IgD-negative memory B cell (primary cell): ENCODE data around the gene ZNF778. TPM values are rescaled to one million over a fixed set of nuclear protein-coding genes. Genes with fewer than 3 reads are reported as not detected.
A peak's percentile ranks its signal among the peaks of the same experiment; 100 is the strongest.

Source experiments
- H3K27ac Mint-ChIP-seq, 3 donors: one replicate each; pipeline ENCODE4 v1.8.0; 2020 to 2022; ENCODE audit warnings: mild to moderate bottlenecking in 3 of 3, mixed read lengths in 3 of 3, moderate library complexity in 1 of 3
- H3K27me3 Mint-ChIP-seq: one replicate; pipeline ENCODE4 v1.8.0; 2021; ENCODE audit warnings: mixed read lengths
- H3K36me3 Mint-ChIP-seq: one replicate; pipeline ENCODE4 v1.8.0; 2020; ENCODE audit warnings: mild to moderate bottlenecking, mixed read lengths
- H3K4me1 Mint-ChIP-seq, 3 donors: one replicate each; pipeline ENCODE4 v1.8.0; 2020 to 2022; ENCODE audit warnings: mixed read lengths in 3 of 3, mild to moderate bottlenecking in 1 of 3
- H3K4me3 Mint-ChIP-seq, 4 donors: one replicate each; pipeline ENCODE4 v1.8.0; 2020 to 2022; ENCODE audit warnings: mild to moderate bottlenecking in 4 of 4, mixed read lengths in 4 of 4, moderate library complexity in 3 of 4
- H3K9me3 Mint-ChIP-seq, 3 donors: one replicate each; pipeline ENCODE4 v1.8.0; 2020 to 2021; ENCODE audit warnings: mixed read lengths in 3 of 3, mild to moderate bottlenecking in 1 of 3
- polyA plus RNA-seq: library from polyadenylated mRNA; unstranded; fragments of 300-500 nt; fragmentation: Illumina TruSeq; gene quantifications from one replicate; pipeline ENCODE4 v1.2.3, GENCODE V29; 2021

ZNF778 gene
- polyA plus RNA-seq, 1 donor from 2014 or later = 1.3 TPM

GRCh38 chr16:89197033-89197632 is 20.4 kb upstream of the ZNF778 start:
- Mint-ChIP-seq H3K36me3 (no peaks in the 10 kb centered on the region), H3K9me3 (no peaks in the 10 kb centered on the region), H3K4me3 (no peak overlapping the region), H3K27ac (peak overlapping the region in 1 of 3 donors; percentile 59), H3K4me1 (peaks cover 0 to 3% (median 0%) of the 10 kb centered on the region in 3 donors), H3K27me3 (peaks cover 28% of the 10 kb centered on the region)

- Mint-ChIP-seq H3K4me1 (peaks cover 0 to 3% (median under 1%) of the 10 kb centered on the region in 3 donors), H3K4me3 (no peak overlapping the region), H3K36me3 (no peaks in the 10 kb centered on the region), H3K27ac (no peak overlapping the region), H3K27me3 (peaks cover 34% of the 10 kb centered on the region), H3K9me3 (peaks cover 0 to 3% (median 0%) of the 10 kb centered on the region in 3 donors)
Observed at GRCh38 chr16:89197633-89198416, 19.7 kb upstream of the ZNF778 start.

DNA sequence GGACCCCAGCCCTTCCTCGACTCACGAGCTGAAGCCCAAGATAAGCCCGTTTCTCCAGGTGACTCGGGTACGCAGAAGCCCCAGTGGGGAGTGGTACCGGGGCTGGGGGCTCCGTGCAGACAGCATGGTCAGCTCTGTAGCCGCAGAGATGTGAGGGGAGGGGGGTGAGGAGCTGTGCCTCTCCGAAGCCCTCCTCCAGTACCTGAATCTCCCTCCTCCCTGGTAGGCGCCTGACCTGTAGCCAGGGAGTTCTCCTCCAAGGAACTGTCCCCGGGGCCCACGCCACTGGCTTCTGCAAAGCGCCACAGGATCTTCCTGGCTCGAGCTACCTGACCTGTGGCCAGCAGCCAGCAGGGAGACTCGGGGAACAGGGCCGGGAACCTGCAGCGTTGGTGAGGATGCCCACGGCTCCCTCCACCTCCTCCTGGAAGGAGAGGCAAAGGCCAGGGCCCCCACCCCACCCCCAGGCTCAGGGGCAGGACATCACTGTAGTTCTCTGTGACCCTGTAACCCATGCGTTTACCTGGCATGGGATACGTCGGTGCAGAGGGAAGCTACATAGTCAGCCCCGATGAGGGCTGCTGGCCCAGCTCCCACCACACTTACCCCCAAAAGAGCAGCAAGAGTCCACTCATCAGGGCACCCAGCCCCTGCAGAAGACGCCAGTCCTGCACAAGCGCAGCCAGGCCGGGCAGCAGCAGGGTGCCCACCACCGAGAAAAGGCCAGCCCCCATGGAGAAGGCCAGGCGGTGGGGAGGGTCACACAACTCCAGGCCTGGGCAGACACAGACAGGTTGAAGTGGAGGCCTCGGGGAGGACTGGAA is 18.9 kb upstream of the ZNF778 start:
- Mint-ChIP-seq H3K4me1 (peaks cover 0 to 6% (median 3%) of the 10 kb centered on the region in 3 donors), H3K27ac (no peak overlapping the region), H3K27me3 (peaks cover 41% of the 10 kb centered on the region), H3K36me3 (no peaks in the 10 kb centered on the region), H3K4me3 (no peak overlapping the region), H3K9me3 (peaks cover 3% of the 10 kb centered on the region in 3 donors)

DNA sequence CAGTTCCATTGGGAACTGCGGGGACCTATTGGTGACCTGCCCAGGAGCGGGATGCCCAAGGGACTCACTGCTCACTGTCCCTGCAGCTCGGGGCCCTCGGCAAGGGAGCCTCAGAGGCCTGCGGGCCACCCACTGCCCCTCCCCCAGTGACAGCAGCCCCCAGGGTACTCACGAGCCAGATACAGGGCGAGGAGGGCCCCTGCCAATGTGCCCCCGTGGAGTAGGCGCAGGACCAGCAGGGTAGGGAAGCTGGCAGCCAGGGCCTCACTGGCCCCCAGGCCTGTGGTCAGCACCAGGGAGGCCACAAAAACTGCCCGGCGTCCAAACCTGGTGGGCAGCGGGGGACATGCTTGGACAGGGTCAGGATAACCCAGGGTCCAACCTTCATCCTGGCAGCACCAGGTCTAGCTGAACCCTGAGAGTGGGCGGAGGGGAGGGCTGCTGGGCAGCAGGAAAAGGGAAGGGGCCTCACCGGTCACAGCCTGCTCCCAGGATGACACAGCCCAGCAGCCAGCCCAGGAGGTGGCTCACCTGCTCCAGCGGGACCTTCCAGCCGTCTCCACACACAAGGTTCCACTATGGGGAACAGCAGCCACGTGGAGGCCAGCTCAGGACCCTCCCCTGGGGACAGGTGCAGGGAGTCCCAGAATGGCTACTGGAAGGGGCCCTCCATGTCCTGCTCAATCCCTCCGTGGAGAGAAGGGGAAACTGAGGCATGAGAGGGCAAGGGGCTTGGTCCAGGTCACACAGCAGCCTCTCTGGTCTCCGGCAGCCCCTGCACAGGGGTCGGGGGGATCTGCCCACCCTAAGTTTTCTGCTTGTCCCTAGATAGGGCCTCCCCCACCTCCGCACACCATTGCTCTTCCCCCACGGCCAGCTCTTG is 18.0 kb upstream of the ZNF778 start:
- Mint-ChIP-seq H3K4me1 (peaks cover 0 to 6% (median 3%) of the 10 kb centered on the region in 3 donors), H3K36me3 (no peaks in the 10 kb centered on the region), H3K9me3 (peaks cover 3% of the 10 kb centered on the region in 3 donors), H3K27me3 (peaks cover 47% of the 10 kb centered on the region), H3K4me3 (peak overlapping the region in 1 of 4 donors; percentile 23), H3K27ac (peak overlapping the region in 1 of 3 donors; percentile 75)

DNA sequence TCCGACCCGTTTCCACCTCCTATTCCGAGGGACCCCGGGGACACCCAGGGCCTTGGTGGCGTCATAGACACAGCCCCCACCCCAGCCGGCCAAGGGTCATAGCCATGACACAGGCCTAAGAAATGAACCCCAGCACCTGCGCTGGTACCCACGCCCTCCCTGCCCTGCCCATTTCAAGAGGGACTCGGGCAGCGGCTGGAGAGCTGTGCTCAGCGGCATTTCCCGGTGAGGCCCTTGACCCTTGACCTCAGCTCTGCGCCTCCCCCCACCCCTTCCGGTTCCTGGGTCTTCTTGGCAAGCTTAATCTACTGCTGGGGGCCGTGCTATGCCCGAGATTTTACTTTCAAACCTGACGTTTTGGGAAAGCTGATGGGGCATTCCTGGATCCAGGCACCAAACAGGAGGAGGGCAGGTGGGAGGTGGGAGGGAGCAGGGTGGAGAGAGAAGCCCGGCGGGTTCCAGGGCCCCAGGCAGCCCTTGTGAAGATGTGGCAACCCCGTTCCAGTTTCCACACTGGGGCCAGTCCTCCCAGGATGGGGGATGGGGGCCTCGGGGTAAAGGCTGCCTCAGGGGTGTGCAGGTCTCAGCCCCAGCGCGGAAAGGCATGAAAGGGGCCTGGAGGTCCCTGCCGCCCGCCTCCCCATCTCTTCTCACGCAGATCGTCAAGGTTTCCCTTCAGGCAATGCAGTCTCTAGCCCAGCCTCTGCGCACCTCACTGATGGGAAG is 17.2 kb upstream of the ZNF778 start, which contains the start of gene SLC22A31:
TSS of gene SLC22A31 (minus strand) at position 414 of the 726 bp plus-strand sequence. CDS start at position 378, 36 bp downstream.
- H3K27me3 Mint-ChIP-seq = peaks cover 47% of the 10 kb centered on the region
- H3K9me3 Mint-ChIP-seq = peaks cover 3% of the 10 kb centered on the region in 3 donors
- H3K4me3 Mint-ChIP-seq = peak within 1 kb of the TSS in 2 of 4 donors; percentile 23 to 85
- H3K4me1 Mint-ChIP-seq = peaks cover 0 to 6% (median 0%) of the 10 kb centered on the region in 3 donors
- peak within 1 kb of the TSS in 1 of 3 donors; percentile 75 for H3K27ac Mint-ChIP-seq
- no peaks in the 10 kb centered on the region for H3K36me3 Mint-ChIP-seq

- Mint-ChIP-seq H3K9me3 (peaks cover 3% of the 10 kb centered on the region in 3 donors), H3K36me3 (no peaks in the 10 kb centered on the region), H3K27me3 (peaks cover 47% of the 10 kb centered on the region), H3K27ac (peak overlapping the region in 1 of 3 donors; percentile 75), H3K4me3 (peak overlapping the region in 2 of 4 donors; percentile 23 to 85), H3K4me1 (peaks cover 0 to 6% (median 0%) of the 10 kb centered on the region in 3 donors)
Observed at GRCh38 chr16:89200850-89201411, 16.6 kb upstream of the ZNF778 start.

- H3K4me3 Mint-ChIP-seq = peak overlapping the region in 1 of 4 donors; percentile 37
- H3K9me3 Mint-ChIP-seq = peaks cover 3% of the 10 kb centered on the region in 3 donors
- peak overlapping the region in 2 of 3 donors; percentile 67 to 69 for H3K27ac Mint-ChIP-seq
- no peaks in the 10 kb centered on the region for H3K36me3 Mint-ChIP-seq
- peaks cover 0 to 6% (median 0%) of the 10 kb centered on the region in 3 donors for H3K4me1 Mint-ChIP-seq
- peaks cover 47% of the 10 kb centered on the region for H3K27me3 Mint-ChIP-seq
Observed at GRCh38 chr16:89201439-89202377, 15.8 kb upstream of the ZNF778 start.

GRCh38 chr16:89202422-89203215 is 14.9 kb upstream of the ZNF778 start:
- H3K9me3 Mint-ChIP-seq = peaks cover 3% of the 10 kb centered on the region in 3 donors
- peaks cover 0 to 6% (median 0%) of the 10 kb centered on the region in 3 donors for H3K4me1 Mint-ChIP-seq
- H3K27ac Mint-ChIP-seq = peak overlapping the region; percentile 69 to 80 (median 76)
- H3K36me3 Mint-ChIP-seq = no peaks in the 10 kb centered on the region
- H3K4me3 Mint-ChIP-seq = peak overlapping the region; percentile 18 to 85 (median 56)
- H3K27me3 Mint-ChIP-seq = peaks cover 43% of the 10 kb centered on the region

GRCh38 chr16:89207993-89208392 is 9.5 kb upstream of the ZNF778 start:
- Mint-ChIP-seq H3K4me1 (peaks cover 2 to 12% (median 3%) of the 10 kb centered on the region in 3 donors), H3K4me3 (no peak overlapping the region), H3K27ac (no peak overlapping the region)

GRCh38 chr16:89209522-89210044 is 7.9 kb upstream of the ZNF778 start:
- H3K36me3 Mint-ChIP-seq = no peaks in the 10 kb centered on the region
- no peaks in the 10 kb centered on the region for H3K9me3 Mint-ChIP-seq
- H3K27me3 Mint-ChIP-seq = peaks cover 15% of the 10 kb centered on the region
- H3K27ac Mint-ChIP-seq = peak overlapping the region in 2 of 3 donors; percentile 9 to 65
- H3K4me1 Mint-ChIP-seq = peaks cover 2 to 8% (median 3%) of the 10 kb centered on the region in 3 donors
- no peak overlapping the region for H3K4me3 Mint-ChIP-seq

More at GRCh38 chr16:89207993-89208392, 9.5 kb upstream of the ZNF778 start:
- H3K27me3 Mint-ChIP-seq = peaks cover 27% of the 10 kb centered on the region
- no peaks in the 10 kb centered on the region for H3K36me3 Mint-ChIP-seq
- peaks cover 0 to 2% (median 1%) of the 10 kb centered on the region in 3 donors for H3K9me3 Mint-ChIP-seq

- Mint-ChIP-seq H3K4me1 (peaks cover 2 to 12% (median 3%) of the 10 kb centered on the region in 3 donors), H3K4me3 (no peak overlapping the region), H3K9me3 (no peaks in the 10 kb centered on the region), H3K27ac (peak overlapping the region in 2 of 3 donors; percentile 9 to 65), H3K36me3 (no peaks in the 10 kb centered on the region), H3K27me3 (peaks cover 15% of the 10 kb centered on the region)
Observed at GRCh38 chr16:89210165-89210903, 7.2 kb upstream of the ZNF778 start.
